Calu3 (cell line): ENCODE data around the gene OR5K2. TPM values are rescaled to one million over a fixed set of nuclear protein-coding genes. Genes with fewer than 3 reads are reported as not detected.

Source experiments
- BruUV-seq: library from RNA; stranded (reverse); fragments of 400-500 nt; replicated peaks from 2 replicates; lab custom pipeline; 2021; lab: Mats Ljungman, UMichigan
- CTCF ChIA-PET: fragments of 300-600 bp; sonication (Branson Sonifier 250); formaldehyde crosslinking; loops from one replicate; lab custom pipeline; 2022; ENCODE audit warnings: antibody characterized with exemption; lab: Charles Lee
- DNase-seq: peaks from one replicate; pipeline ENCODE4 v3.0.0; 2022
- H3K27ac Mint-ChIP-seq: one replicate; pipeline ENCODE4 v1.8.0; 2022; ENCODE audit warnings: mixed read lengths; ENCODE audit not compliant: unreplicated experiment
- H3K27me3 Mint-ChIP-seq: one replicate; pipeline ENCODE4 v1.8.0; 2022; ENCODE audit warnings: mixed read lengths; ENCODE audit not compliant: unreplicated experiment
- H3K36me3 Mint-ChIP-seq: one replicate; pipeline ENCODE4 v1.8.0; 2022; ENCODE audit warnings: mild to moderate bottlenecking, moderate library complexity, mixed read lengths; ENCODE audit not compliant: insufficient read depth, unreplicated experiment
- H3K4me1 Mint-ChIP-seq: one replicate; pipeline ENCODE4 v1.8.0; 2022; ENCODE audit warnings: mild to moderate bottlenecking, low read depth, mixed read lengths; ENCODE audit not compliant: unreplicated experiment
- H3K4me3 Mint-ChIP-seq: one replicate; pipeline ENCODE4 v1.8.0; 2022; ENCODE audit warnings: mild to moderate bottlenecking, low read depth, moderate library complexity, mixed read lengths; ENCODE audit not compliant: unreplicated experiment
- H3K9me3 Mint-ChIP-seq: one replicate; pipeline ENCODE4 v1.8.0; 2022; ENCODE audit warnings: low read depth, mixed read lengths; ENCODE audit not compliant: unreplicated experiment
- CTCF ChIP-seq: fragments of 200-600 bp; IDR thresholded peaks from one replicate; pipeline ENCODE4 v1.8.0; 2022; ENCODE audit warnings: antibody characterized with exemption; ENCODE audit not compliant: unreplicated experiment
- intact Hi-C: fragments of 100-400 bp; cut with micrococcal nuclease; formaldehyde crosslinking; loops from one replicate; pipeline ENCODE4 v1.10.0; 2022; ENCODE audit not compliant: unreplicated experiment
- total RNA-seq: library from RNA; stranded (reverse); gene quantifications from 2 replicates; pipeline ENCODE4 v1.2.3, GENCODE V29; 2022

OR5K2 gene
- total RNA-seq, 1 experiment from 2014 or later, result not detected

DNA sequence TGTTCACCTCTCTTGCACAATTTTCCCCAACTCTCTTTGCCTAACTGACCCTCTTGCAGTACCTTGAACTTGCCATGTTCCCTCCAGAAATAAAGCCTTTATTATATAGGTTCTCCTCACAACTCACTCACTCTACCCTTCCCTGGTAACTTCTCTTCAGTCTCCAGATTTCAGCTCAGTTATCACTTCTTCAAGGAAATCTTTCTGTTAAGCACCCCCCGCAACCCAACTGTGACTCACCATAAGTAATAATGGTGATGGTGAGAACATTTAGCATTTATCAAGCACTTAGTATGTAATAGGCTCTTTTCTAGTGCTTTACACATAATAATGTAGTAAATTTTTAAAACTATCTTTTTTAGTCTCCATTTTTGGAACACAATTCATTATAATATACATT is 42.6 kb upstream of the OR5K2 start:
- TF ChIP-seq CTCF, result no peak
- BruUV-seq, result no TSS peak
- no peak for DNase-seq
- no peaks in the 10 kb centered on the region for H3K4me1 Mint-ChIP-seq
- CTCF ChIA-PET, result no interaction called here
- intact Hi-C loops, result no loop called here
- H3K27ac Mint-ChIP-seq, result no peak overlapping the region
- no peaks in the 10 kb centered on the region for H3K9me3 Mint-ChIP-seq
- no peak overlapping the region for H3K4me3 Mint-ChIP-seq
- H3K27me3 Mint-ChIP-seq, result no peaks in the 10 kb centered on the region
- H3K36me3 Mint-ChIP-seq, result no peaks in the 10 kb centered on the region

DNA sequence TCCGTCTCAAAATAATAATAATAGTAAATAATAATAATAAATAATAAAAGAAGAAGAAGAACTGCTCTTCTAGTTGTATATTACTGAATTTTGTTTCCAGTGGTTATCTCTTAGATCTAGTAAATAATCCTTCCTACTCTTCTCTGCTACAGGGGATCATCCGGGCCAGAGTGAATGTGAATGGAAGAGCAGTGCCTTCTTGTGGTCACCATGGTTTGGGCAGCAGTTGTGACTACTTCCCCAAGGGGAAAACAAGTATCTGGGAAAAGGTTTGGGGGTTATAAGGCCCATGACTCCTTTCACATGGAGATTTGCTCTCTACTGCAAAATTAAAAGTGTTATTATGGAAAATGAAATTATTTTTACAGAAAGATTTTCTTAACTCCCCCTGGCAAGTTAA is 39.9 kb upstream of the OR5K2 start:
- Mint-ChIP-seq H3K36me3 (no peaks in the 10 kb centered on the region), H3K4me1 (no peaks in the 10 kb centered on the region), H3K9me3 (no peaks in the 10 kb centered on the region), H3K27ac (no peak overlapping the region), H3K4me3 (no peak overlapping the region), H3K27me3 (no peaks in the 10 kb centered on the region)
- BruUV-seq, result no TSS peak
- no peak for DNase-seq
- intact Hi-C loops, result no loop called here
- CTCF ChIA-PET, result no interaction called here
- no peak for TF ChIP-seq CTCF

DNA sequence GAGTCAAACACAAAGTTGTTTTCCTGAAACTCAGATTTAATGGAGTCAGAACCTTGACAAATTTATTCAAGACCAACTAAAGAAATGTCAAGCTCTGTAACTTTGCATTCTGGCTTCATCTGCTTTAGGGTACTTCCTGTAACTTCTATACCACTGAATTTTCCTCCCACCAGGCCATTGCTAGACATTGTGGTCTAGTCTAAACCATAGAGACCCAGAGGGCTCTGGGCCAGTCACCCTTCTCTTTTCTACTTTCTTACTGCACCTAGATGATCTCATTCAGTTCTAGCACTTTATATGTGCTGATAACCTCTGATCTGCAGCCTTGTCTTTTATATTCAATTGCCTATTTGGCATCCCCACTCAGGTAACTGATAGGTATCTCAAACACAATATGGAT is 37.3 kb upstream of the OR5K2 start:
- DNase-seq, result no peak
- BruUV-seq, result no TSS peak
- TF ChIP-seq CTCF, result no peak
- Mint-ChIP-seq H3K27me3 (no peaks in the 10 kb centered on the region), H3K36me3 (no peaks in the 10 kb centered on the region), H3K4me1 (no peaks in the 10 kb centered on the region), H3K27ac (no peak overlapping the region), H3K4me3 (no peak overlapping the region), H3K9me3 (no peaks in the 10 kb centered on the region)
- CTCF ChIA-PET, result interaction anchor here (0.6 kb wide), 1 partner anchor 783 kb away, joined by 3 read pairs; no protein-coding TSS in a partner anchor
- intact Hi-C loops, result no loop called here

GRCh38 chr3:98462901-98463300 is 34.6 kb upstream of the OR5K2 start, which contains the start of gene OR5K1:
Gene OR5K1, plus strand, starts transcription at chr3:98463201. Its CDS starts 6,376 bp downstream, at chr3:98469577.
- intact Hi-C loops, result no loop called here
- Mint-ChIP-seq H3K9me3 (no peaks in the 10 kb centered on the region), H3K27me3 (no peaks in the 10 kb centered on the region), H3K27ac (no peak within 1 kb of the TSS), H3K4me1 (no peaks in the 10 kb centered on the region), H3K36me3 (no peaks in the 10 kb centered on the region), H3K4me3 (no peak within 1 kb of the TSS)
- CTCF ChIA-PET, result no interaction called here
- DNase-seq, result no peak
- no TSS peak for BruUV-seq
- no peak for TF ChIP-seq CTCF
